Left renal pelvis (tissue), 4 donors: ENCODE results near the gene PLPP7. TPM values are rescaled to one million over a fixed set of nuclear protein-coding genes. Genes with fewer than 3 reads are reported as not detected.
"Not testable (repeated sequence)": the region's sequence is repeated elsewhere in the genome, so short reads cannot be mapped to it uniquely, and the experiment has no call there.

Experiments
- DNase-seq, 4 donors: peaks; one replicate each; pipeline ENCODE4 v3.0.0-alpha.2; 2013; ENCODE audit warnings: low read depth in 4 of 4, low spot score in 3 of 4
- polyA plus RNA-seq, 4 donors: library from polyadenylated mRNA; unstranded; fragments of 120-200 nt; gene quantifications; one replicate each; pipeline ENCODE4 v1.2.1, GENCODE V29; 2013; ENCODE audit not compliant: insufficient read length in 4 of 4

The PLPP7 gene
- 1 to 10 TPM; 2.1 to 3.4 (median 2.8) TPM for polyA plus RNA-seq

- no peak for DNase-seq
These were observed at the start of gene PLPP7 for GRCh38 chr9:131289301-131290035. Gene PLPP7 (plus strand): TSS chr9:131289723. CDS start chr9:131289998, 275 bp downstream.

GRCh38 chr9:131240047-131240921 lies 49.2 kb upstream of the PLPP7 start:
- DNase-seq: no peak

GRCh38 chr9:131244331-131244730 lies 45.2 kb upstream of the PLPP7 start:
- DNase-seq: not testable (repeated sequence)

- DNase-seq: no peak
These were observed 42.9 kb upstream of the PLPP7 start for GRCh38 chr9:131246618-131247017.

- no peak for DNase-seq
These were observed 37.4 kb upstream of the PLPP7 start for GRCh38 chr9:131252120-131252519.

- DNase-seq: no peak
These were observed 35.5 kb upstream of the PLPP7 start for GRCh38 chr9:131253891-131254491.

- no peak for DNase-seq
These were observed 34.9 kb upstream of the PLPP7 start for GRCh38 chr9:131254626-131255025.

- no peak for DNase-seq
These were observed 33.8 kb upstream of the PLPP7 start for GRCh38 chr9:131255676-131256197.

- no peak for DNase-seq
These were observed 32.1 kb upstream of the PLPP7 start for GRCh38 chr9:131257266-131258025.

- DNase-seq: no peak
These were observed 31.3 kb upstream of the PLPP7 start for GRCh38 chr9:131258186-131258585.

- DNase-seq: no peak
These were observed 30.7 kb upstream of the PLPP7 start for GRCh38 chr9:131258698-131259431.

GRCh38 chr9:131259432-131259898 lies 30.1 kb upstream of the PLPP7 start:
- no peak for DNase-seq

GRCh38 chr9:131259916-131260597 lies 29.5 kb upstream of the PLPP7 start:
- no peak for DNase-seq

- no peak for DNase-seq
These were observed 28.6 kb upstream of the PLPP7 start for GRCh38 chr9:131260751-131261452.

GRCh38 chr9:131262327-131263032 lies 27.0 kb upstream of the PLPP7 start:
- DNase-seq: no peak

GRCh38 chr9:131263033-131263343 lies 26.5 kb upstream of the PLPP7 start:
- DNase-seq: not testable (repeated sequence)

GRCh38 chr9:131263701-131264100 lies 25.8 kb upstream of the PLPP7 start:
- no peak for DNase-seq

GRCh38 chr9:131264231-131264630 lies 25.3 kb upstream of the PLPP7 start:
- no peak for DNase-seq
